SIG-M5 (cell line): ENCODE results near the gene PPID.
A peak's percentile ranks its signal among the peaks of the same experiment; 100 is the strongest.
"Not testable (repeated sequence)": the region's sequence is repeated elsewhere in the genome, so short reads cannot be mapped to it uniquely, and the experiment has no call there.

Source experiments
- DNase-seq: peaks from one replicate; lab custom pipeline; 2025; lab: John Stamatoyannopoulos, UW

Gene PPID

GRCh38 chr4:158729716-158730559 lies 6.7 kb upstream of the PPID start:
- DNase-seq, result no peak

- no peak for DNase-seq
Measured at GRCh38 chr4:158728236-158728635, 5.0 kb upstream of the PPID start.

- no peak for DNase-seq
Measured at GRCh38 chr4:158726633-158727032, 3.4 kb upstream of the PPID start.

- no peak for DNase-seq
Measured at GRCh38 chr4:158724637-158725036, 1.4 kb upstream of the PPID start.

- DNase-seq, result no peak
Measured at GRCh38 chr4:158722291-158722916, 792 bp downstream of the PPID start.

- DNase-seq, result no peak
Measured at GRCh38 chr4:158721680-158722079, 1.5 kb downstream of the PPID start.

- DNase-seq, result no peak
Measured at GRCh38 chr4:158715802-158716201, 7.4 kb downstream of the PPID start.

GRCh38 chr4:158714937-158715336 lies 8.3 kb downstream of the PPID start:
- no peak for DNase-seq

- not testable (repeated sequence) for DNase-seq
Measured at GRCh38 chr4:158712622-158713021, 10.6 kb downstream of the PPID start.

- no peak for DNase-seq
Measured at GRCh38 chr4:158710814-158711213, 12.4 kb downstream of the PPID start.

- DNase-seq, result no peak
Measured at GRCh38 chr4:158704274-158704673, 18.9 kb downstream of the PPID start.

- DNase-seq, result no peak
Measured at GRCh38 chr4:158688813-158689212, 34.4 kb downstream of the PPID start.

GRCh38 chr4:158682066-158682465 lies 41.1 kb downstream of the PPID start:
- no peak for DNase-seq

- DNase-seq, result no peak
Measured at GRCh38 chr4:158681629-158682028, 41.6 kb downstream of the PPID start.

- no peak for DNase-seq
Measured at GRCh38 chr4:158678767-158679166, 44.4 kb downstream of the PPID start.

- no peak for DNase-seq
Measured at GRCh38 chr4:158676076-158676475, 47.1 kb downstream of the PPID start.

- DNase-seq, result no peak
Measured at GRCh38 chr4:158673633-158674032, 49.6 kb downstream of the PPID start.

- peak; percentile 97 for DNase-seq
Measured at GRCh38 chr4:158671915-158672806, 51.0 kb downstream of the PPID start, which contains the start of gene ETFDH. Gene ETFDH (plus strand): TSS chr4:158672296. CDS start chr4:158672457, 161 bp downstream.

- no peak for DNase-seq
Measured at GRCh38 chr4:158671665-158671914, 51.6 kb downstream of the PPID start, which contains the start of gene C4orf46. Gene C4orf46 (minus strand): TSS chr4:158671887. CDS start chr4:158671801, 86 bp downstream.

- DNase-seq, result no peak
Measured at GRCh38 chr4:158670975-158671664, 52.1 kb downstream of the PPID start.

- no peak for DNase-seq
Measured at GRCh38 chr4:158669310-158669709, 53.9 kb downstream of the PPID start.

- peak; percentile 26 for DNase-seq
Measured at GRCh38 chr4:158667651-158668198, 55.5 kb downstream of the PPID start.
